Tibial artery (tissue), 4 donors: ENCODE measurements around the gene TMEM9.

Experiments
- DNase-seq, 2 donors: peaks; one replicate each; pipeline ENCODE4 v3.0.0-alpha.2; 2019
- H3K27ac ChIP-seq, 2 donors: fragments of 200-600 bp; sonication (generic) in 1 of 2; 1 replicate in 1 of 2; 2 replicates in 1 of 2; pipeline ENCODE4 v1.5.1; 2018 to 2019; ENCODE audit warnings: mild to moderate bottlenecking in 1 of 2
- H3K27me3 ChIP-seq, 2 donors: fragments of 200-600 bp; sonication (generic) in 1 of 2; one replicate each; pipeline versions ENCODE4 v1.5.1 to v1.6.0; 2016 to 2019
- H3K36me3 ChIP-seq, 3 donors: fragments of 200-600 bp; sonication (generic) in 2 of 3; one replicate each; pipeline ENCODE4 v1.5.1; 2016 to 2019; ENCODE audit warnings: mild to moderate bottlenecking in 2 of 3
- H3K4me1 ChIP-seq, 4 donors: fragments of 200-600 bp; sonication (generic) in 2 of 4; 1 replicate in 3 of 4; 2 replicates in 1 of 4; pipeline ENCODE4 v1.5.1; 2016 to 2019
- H3K4me3 ChIP-seq, 2 donors: fragments of 200-600 bp; sonication (generic) in 1 of 2; 1 replicate in 1 of 2; 2 replicates in 1 of 2; pipeline ENCODE4 v1.5.1; 2018 to 2019; ENCODE audit warnings: mild to moderate bottlenecking in 2 of 2
- H3K9me3 ChIP-seq, 3 donors: fragments of 200-600 bp; sonication (generic) in 1 of 3; one replicate each; pipeline ENCODE4 v1.5.1; 2016 to 2019
- intact Hi-C: fragments of 100-400 bp; cut with DNase I; formaldehyde crosslinking; loops from one replicate; pipeline ENCODE4 v1.15.0; 2023; ENCODE audit warnings: low total_unique reads
- TF ChIP-seq, protein P1 (sequence below), 2 experiments: fragments of 200-600 bp in 1 of 2; fragments of 450-650 bp in 1 of 2; IDR thresholded peaks; one replicate each; pipeline ENCODE4 v1.5.1; 2017 to 2019; ENCODE audit warnings: antibody characterized with exemption in 2 of 2, mild to moderate bottlenecking in 1 of 2, moderate library complexity in 1 of 2

TMEM9 gene

DNA sequence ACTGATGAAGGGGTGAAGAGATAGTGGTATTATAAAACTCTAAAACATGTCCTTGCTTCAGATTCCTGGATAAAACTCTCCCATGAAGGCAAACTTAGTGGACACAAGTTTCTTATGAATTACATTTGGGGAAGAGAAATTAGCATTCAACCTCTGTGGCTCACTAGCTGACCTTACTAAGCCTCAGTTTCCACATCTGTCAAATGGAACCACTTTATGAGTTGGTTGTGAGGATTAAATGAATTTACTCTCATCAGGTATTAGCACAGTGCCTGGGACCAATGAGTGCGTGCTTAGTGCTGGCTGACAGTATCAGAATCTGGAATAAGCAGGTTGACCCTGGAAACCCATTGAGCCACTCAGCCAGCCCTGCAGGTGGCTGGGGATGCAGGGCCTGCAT lies 44.6 kb downstream of the TMEM9 start:
- DNase-seq: no peak
- Histone ChIP-seq H3K27ac (no peak overlapping the region), H3K27me3 (peaks cover 0 to 8% of the 10 kb centered on the region in 2 donors), H3K4me1 (peaks cover 0 to 7% (median 0%) of the 10 kb centered on the region in 4 donors), H3K9me3 (no peaks in the 10 kb centered on the region), H3K4me3 (no peak overlapping the region), H3K36me3 (no peaks in the 10 kb centered on the region)
- TF ChIP-seq, protein P1, sequence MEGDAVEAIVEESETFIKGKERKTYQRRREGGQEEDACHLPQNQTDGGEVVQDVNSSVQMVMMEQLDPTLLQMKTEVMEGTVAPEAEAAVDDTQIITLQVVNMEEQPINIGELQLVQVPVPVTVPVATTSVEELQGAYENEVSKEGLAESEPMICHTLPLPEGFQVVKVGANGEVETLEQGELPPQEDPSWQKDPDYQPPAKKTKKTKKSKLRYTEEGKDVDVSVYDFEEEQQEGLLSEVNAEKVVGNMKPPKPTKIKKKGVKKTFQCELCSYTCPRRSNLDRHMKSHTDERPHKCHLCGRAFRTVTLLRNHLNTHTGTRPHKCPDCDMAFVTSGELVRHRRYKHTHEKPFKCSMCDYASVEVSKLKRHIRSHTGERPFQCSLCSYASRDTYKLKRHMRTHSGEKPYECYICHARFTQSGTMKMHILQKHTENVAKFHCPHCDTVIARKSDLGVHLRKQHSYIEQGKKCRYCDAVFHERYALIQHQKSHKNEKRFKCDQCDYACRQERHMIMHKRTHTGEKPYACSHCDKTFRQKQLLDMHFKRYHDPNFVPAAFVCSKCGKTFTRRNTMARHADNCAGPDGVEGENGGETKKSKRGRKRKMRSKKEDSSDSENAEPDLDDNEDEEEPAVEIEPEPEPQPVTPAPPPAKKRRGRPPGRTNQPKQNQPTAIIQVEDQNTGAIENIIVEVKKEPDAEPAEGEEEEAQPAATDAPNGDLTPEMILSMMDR (IDR thresholded peaks at IDR 0.05): no peak
- intact Hi-C loops: loop anchor here (5.0 kb wide), 1 partner anchor 137 kb away; no protein-coding TSS in a partner anchor

GRCh38 chr1:201108614-201109013 lies 45.7 kb downstream of the TMEM9 start:
- intact Hi-C loops: no loop called here

DNA sequence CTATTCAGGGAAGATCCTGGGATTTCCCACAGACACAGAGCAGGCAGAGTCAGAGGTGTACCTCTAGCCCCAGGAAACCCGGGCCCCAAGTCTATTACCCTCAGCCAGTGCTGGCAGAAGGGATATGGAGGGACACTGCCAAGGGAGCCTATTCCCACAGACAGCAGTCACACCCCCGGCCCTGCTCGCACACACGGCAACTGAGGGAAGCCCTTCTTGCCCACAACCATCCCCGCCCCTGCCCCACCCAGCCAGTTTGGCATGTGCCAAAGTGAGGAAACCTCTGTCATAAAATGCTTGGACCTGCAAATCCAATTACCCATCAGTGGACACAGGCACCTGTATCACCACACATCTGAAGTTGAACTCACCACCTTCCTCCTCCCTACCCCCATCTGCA lies 48.6 kb downstream of the TMEM9 start:
- Histone ChIP-seq H3K9me3 (no peaks in the 10 kb centered on the region), H3K36me3 (no peaks in the 10 kb centered on the region), H3K27ac (no peak overlapping the region), H3K4me1 (no peaks in the 10 kb centered on the region), H3K27me3 (peaks cover 0 to 6% of the 10 kb centered on the region in 2 donors), H3K4me3 (no peak overlapping the region)
- no peak for DNase-seq
- intact Hi-C loops: no loop called here
- TF ChIP-seq, protein P1 (IDR thresholded peaks at IDR 0.05): no peak

More at GRCh38 chr1:201108614-201109013, 45.7 kb downstream of the TMEM9 start:
- no peak for DNase-seq
- Histone ChIP-seq H3K9me3 (no peaks in the 10 kb centered on the region), H3K36me3 (no peaks in the 10 kb centered on the region), H3K4me1 (no peaks in the 10 kb centered on the region), H3K27ac (no peak overlapping the region), H3K27me3 (peaks cover 0 to 8% of the 10 kb centered on the region in 2 donors), H3K4me3 (no peak overlapping the region)
- TF ChIP-seq, protein P1 (IDR thresholded peaks at IDR 0.05): no peak

GRCh38 chr1:201104141-201104540 lies 50.1 kb downstream of the TMEM9 start:
- Histone ChIP-seq H3K4me3 (no peak overlapping the region), H3K4me1 (no peaks in the 10 kb centered on the region), H3K27ac (no peak overlapping the region), H3K36me3 (no peaks in the 10 kb centered on the region), H3K9me3 (no peaks in the 10 kb centered on the region), H3K27me3 (peaks cover 0 to 6% of the 10 kb centered on the region in 2 donors)
- TF ChIP-seq, protein P1 (IDR thresholded peaks at IDR 0.05): no peak
- DNase-seq: no peak
- intact Hi-C loops: no loop called here

DNA sequence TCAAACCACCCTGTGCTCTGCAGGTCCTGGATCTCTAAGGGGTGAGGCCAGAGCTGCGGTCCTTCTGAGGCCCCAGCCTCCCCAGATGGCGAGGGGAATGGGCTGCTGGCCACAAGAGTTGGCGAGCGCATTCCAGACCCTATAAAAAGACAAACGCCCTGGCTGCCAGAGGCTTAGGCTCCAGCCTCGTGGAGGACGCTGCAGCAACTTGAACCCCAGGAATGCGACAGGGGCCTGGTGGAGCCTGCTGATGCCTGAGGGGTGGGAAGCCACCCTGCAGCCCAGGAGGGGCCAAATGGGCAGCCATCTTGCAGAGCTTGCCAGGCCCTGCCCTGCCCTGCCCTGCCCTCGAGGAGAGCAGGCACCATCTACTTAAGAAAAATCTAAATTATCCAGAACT lies 50.6 kb downstream of the TMEM9 start:
- H3K27ac ChIP-seq: no peak overlapping the region
- no peaks in the 10 kb centered on the region for H3K4me1 ChIP-seq
- peaks cover 0 to 5% of the 10 kb centered on the region in 2 donors for H3K27me3 ChIP-seq
- H3K36me3 ChIP-seq: no peaks in the 10 kb centered on the region
- intact Hi-C loops: no loop called here
- TF ChIP-seq, protein P1 (IDR thresholded peaks at IDR 0.05): no peak
- DNase-seq: no peak
- H3K4me3 ChIP-seq: no peak overlapping the region
- no peaks in the 10 kb centered on the region for H3K9me3 ChIP-seq
